NCI-H1694 (cell line): ENCODE data around the gene COL8A2.
A peak's percentile ranks its signal among the peaks of the same experiment; 100 is the strongest.

Source experiments
- DNase-seq: peaks from one replicate; lab custom pipeline; 2025; lab: John Stamatoyannopoulos, UW

Gene COL8A2

GRCh38 chr1:36157115-36157903, 32.3 kb upstream of the COL8A2 start:
- DNase-seq = peak; percentile 26

- no peak for DNase-seq
These were observed 31.5 kb upstream of the COL8A2 start for GRCh38 chr1:36156329-36157114.

GRCh38 chr1:36155408-36156328, 30.6 kb upstream of the COL8A2 start, which contains the start of gene MAP7D1:
MAP7D1 (plus strand) TSS chr1:36156160; CDS start chr1:36156418, 258 bp downstream.
- DNase-seq = no peak

GRCh38 chr1:36154765-36155407, 29.9 kb upstream of the COL8A2 start:
- DNase-seq = no peak

DNA sequence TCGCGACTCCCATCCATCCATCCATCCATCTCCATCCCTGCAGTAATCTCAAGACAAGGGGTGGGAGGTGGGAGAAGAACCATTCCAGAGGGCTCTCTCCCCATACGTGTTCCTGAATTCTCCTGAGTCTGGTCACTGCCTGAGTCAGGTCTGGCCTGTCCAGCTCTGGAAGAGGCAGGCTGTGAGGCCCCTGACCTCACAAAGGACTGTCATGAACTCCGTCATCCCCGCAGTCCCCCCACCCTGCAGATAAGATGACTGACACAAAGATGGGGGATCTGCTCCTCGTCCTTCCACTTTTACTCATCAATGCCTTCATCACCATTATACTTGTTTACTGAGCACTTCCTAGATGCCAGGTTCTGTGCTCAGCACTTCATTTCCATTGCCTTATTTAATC, 29.3 kb upstream of the COL8A2 start:
- no peak for DNase-seq

DNA sequence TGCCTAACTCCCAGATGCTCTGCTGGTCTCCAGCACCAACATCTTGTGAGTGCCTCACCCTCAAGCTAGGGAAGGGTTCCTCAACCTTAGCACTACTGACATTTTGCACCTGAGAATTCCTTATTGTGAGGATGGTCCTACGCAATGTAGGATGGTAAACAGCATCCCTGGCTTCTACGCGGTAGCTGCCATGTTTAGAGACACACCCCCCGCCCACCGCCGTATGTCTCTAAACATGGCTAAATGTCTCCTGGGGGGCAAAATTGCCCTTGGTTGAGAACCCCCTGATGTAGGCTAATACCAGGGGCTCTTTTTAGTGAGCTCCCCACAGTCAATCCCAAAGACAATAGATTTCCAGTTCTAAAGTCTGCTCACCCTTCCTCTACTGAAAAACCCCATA, 28.5 kb upstream of the COL8A2 start:
- DNase-seq = no peak

DNA sequence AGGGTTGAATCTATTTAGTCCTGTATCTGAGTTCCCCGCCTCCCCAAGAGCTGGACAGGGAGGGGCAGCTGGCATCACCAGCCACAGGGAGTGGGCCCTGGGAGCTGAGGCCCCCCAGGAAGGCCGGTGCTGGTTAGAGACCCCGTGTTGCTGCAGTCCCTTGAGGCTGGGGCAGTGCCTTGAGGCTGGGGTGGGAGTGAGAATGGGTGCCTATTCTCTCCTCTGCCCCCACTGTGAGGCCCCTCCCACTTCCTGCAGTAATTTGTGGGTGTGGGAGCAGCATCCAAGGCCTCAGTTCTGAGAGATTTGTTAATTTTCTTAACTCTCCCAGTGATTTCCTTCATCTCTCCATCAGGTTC, 26.8 kb upstream of the COL8A2 start:
- no peak for DNase-seq

DNA sequence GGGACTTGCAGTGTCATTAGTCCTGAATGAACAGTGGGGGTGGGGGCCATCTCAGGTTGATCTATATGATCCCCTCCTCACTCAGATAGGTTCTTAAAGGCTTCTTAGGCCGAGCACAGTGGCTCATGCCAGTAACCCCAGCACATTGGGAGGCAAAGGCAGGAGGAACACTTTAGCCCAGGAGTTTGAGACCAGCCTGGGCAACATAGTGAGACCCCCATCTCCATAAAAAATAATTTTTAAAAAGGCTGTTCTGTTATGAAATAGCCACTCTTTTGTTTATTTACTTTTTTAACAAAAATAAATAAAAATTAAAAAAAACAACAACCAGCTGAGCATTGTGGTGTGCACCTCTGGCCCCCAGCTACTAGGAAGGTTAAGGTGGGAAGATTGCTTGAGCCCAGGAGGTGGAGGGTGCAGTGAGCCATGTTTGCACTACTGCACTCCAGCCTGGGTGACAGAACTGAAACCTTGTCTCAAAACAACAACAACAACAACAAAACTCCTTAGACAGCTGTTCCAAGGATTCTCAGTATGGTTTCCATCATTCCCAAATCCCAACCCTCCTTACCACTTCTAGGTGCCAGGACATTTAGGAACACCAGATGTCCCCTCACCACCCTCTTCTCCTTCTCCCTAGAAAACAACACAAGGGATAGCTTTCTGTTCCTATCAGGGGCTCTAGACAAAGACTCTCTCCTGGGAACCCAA, 26.3 kb upstream of the COL8A2 start:
- no peak for DNase-seq

- peak; percentile 83 for DNase-seq
These were observed 25.5 kb upstream of the COL8A2 start for GRCh38 chr1:36150296-36151133.

- no peak for DNase-seq
These were observed 24.9 kb upstream of the COL8A2 start for GRCh38 chr1:36149973-36150295.

DNA sequence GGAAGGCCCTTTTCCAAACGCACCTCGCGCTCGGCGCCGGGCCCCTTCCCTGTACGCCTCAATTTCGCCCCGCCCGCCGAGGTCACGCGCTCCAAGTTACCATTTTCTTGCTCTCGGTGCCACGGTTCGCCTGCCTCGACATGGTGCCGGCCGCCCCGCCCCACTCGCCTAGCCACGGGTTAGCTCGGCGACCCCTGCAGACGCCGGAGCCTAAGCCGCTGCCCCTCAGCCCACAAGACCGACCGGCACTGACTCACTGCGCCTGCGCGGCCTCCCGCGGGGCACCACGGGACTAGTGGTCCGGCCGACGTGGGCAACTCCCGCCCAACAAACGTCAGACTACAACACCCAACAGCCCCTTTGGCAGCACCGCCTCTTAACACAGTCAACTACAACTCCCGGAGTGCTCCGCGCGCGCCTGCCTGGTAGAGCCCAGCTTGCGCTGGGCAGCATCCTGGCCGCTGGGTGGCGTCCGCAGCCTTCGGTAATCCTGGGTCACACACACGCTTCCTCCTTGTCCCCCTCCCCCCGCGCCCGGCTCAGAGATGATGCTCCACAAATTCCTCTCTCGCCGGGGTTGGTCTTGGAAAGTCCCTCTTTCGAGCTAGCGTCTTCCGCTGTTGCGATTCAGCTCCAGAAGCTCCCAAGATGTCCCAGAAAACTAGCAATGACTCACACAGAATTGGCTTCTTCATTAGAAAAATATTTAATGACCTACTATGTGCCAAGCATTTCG, 24.4 kb upstream of the COL8A2 start, which contains the start of gene TRAPPC3:
TSS of gene TRAPPC3 (minus strand) at position 250 of the 736 bp plus-strand sequence. CDS start at position 142, 108 bp downstream.
- peak; percentile 96 for DNase-seq

DNA sequence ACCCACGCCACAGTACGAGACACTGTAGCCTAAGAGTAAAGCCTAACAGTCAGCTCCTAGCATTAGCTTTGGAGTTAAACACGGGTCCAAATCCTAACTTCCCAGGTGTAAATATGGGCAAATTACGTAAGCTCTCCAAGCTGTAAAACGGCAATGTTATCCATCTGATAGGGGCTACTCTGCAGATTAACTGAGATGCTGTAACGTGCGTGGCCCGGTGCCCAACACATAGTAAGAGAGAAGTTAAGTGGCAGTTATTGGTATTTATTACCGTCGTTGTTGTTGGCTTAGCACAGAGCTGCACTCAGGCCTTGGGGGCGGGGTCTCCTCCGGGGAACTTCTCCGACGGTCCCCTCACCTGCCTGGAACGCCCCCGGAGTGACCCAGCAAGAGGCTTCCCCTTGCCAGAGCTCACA, 23.8 kb upstream of the COL8A2 start:
- DNase-seq = no peak

- no peak for DNase-seq
These were observed 19.4 kb upstream of the COL8A2 start for GRCh38 chr1:36144413-36144812.

DNA sequence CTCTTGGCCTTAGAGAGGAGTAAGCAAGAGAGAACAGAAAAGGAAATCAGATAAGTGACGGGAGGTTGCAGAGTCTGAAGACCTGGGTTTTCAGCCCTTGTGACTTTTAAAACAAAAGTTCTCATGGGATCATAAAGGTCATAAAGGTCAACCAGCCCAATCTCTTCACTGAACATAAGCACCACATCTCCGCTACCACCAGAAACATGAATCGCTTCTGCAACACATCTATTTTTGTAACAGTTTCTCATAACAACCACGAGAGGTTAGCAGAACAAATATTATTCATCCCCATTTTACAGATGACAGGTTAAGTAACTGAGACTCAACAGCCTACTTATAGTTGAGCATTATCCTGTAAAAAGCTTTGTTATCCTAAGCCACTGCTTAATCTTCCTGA, 18.4 kb upstream of the COL8A2 start:
- DNase-seq = no peak

DNA sequence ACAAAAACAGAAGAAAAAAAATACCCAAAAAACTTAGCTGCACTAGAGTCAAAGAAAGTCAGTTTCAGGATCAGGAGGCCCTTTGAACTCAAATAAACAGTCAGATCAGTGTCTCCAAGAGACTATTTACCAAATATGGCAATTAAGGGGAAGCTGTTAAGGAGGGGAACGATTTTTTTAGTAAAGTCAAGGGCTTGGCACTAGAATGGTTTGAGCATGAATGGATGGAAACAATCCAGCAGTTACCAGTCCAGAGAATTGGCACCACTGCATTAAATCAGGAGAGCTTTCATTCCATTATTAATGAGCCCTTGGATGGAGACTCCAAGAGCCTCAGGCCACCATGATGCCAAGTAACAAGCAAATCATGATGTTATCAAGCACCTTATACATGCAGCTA, 17.1 kb upstream of the COL8A2 start:
- DNase-seq = peak; percentile 7

GRCh38 chr1:36139521-36139920, 14.5 kb upstream of the COL8A2 start:
- DNase-seq = no peak

- peak; percentile 76 for DNase-seq
These were observed 12.8 kb upstream of the COL8A2 start for GRCh38 chr1:36137776-36138175.

- DNase-seq = no peak
These were observed 12.2 kb upstream of the COL8A2 start for GRCh38 chr1:36137226-36137625.

DNA sequence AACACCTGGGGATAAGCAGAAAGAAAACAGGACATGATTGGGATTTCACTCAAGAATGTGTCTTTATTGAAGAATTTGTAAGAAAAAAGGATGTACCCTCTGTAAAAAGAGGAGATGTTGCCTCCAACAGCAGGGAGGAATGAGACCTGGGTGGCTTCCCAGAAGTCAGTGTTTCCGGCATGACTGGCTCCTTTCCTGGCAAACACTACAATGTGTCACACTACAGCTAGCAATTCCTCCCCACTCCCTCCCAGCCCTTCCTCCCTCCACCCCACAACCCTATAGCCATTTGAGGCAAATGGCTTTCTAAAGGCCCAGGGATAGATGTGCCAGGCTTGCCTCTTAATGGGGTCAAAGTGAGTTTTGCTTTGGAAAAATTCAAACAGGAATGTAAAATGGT, 11.5 kb upstream of the COL8A2 start:
- no peak for DNase-seq
